Calu3 (cell line): ENCODE measurements around the gene LIN7A. TPM values are rescaled to one million over a fixed set of nuclear protein-coding genes. Genes with fewer than 3 reads are reported as not detected.

Source experiments
- BruUV-seq: library from RNA; stranded (reverse); fragments of 400-500 nt; replicated peaks from 2 replicates; lab custom pipeline; 2021; lab: Mats Ljungman, UMichigan
- CTCF ChIA-PET: fragments of 300-600 bp; sonication (Branson Sonifier 250); formaldehyde crosslinking; loops from one replicate; lab custom pipeline; 2022; ENCODE audit warnings: antibody characterized with exemption; lab: Charles Lee
- DNase-seq: peaks from one replicate; pipeline ENCODE4 v3.0.0; 2022
- H3K27ac Mint-ChIP-seq: one replicate; pipeline ENCODE4 v1.8.0; 2022; ENCODE audit warnings: mixed read lengths; ENCODE audit not compliant: unreplicated experiment
- H3K27me3 Mint-ChIP-seq: one replicate; pipeline ENCODE4 v1.8.0; 2022; ENCODE audit warnings: mixed read lengths; ENCODE audit not compliant: unreplicated experiment
- H3K36me3 Mint-ChIP-seq: one replicate; pipeline ENCODE4 v1.8.0; 2022; ENCODE audit warnings: mild to moderate bottlenecking, moderate library complexity, mixed read lengths; ENCODE audit not compliant: insufficient read depth, unreplicated experiment
- H3K4me1 Mint-ChIP-seq: one replicate; pipeline ENCODE4 v1.8.0; 2022; ENCODE audit warnings: mild to moderate bottlenecking, low read depth, mixed read lengths; ENCODE audit not compliant: unreplicated experiment
- H3K4me3 Mint-ChIP-seq: one replicate; pipeline ENCODE4 v1.8.0; 2022; ENCODE audit warnings: mild to moderate bottlenecking, low read depth, moderate library complexity, mixed read lengths; ENCODE audit not compliant: unreplicated experiment
- H3K9me3 Mint-ChIP-seq: one replicate; pipeline ENCODE4 v1.8.0; 2022; ENCODE audit warnings: low read depth, mixed read lengths; ENCODE audit not compliant: unreplicated experiment
- CTCF ChIP-seq: fragments of 200-600 bp; IDR thresholded peaks from one replicate; pipeline ENCODE4 v1.8.0; 2022; ENCODE audit warnings: antibody characterized with exemption; ENCODE audit not compliant: unreplicated experiment
- intact Hi-C: fragments of 100-400 bp; cut with micrococcal nuclease; formaldehyde crosslinking; loops from one replicate; pipeline ENCODE4 v1.10.0; 2022; ENCODE audit not compliant: unreplicated experiment
- total RNA-seq: library from RNA; stranded (reverse); gene quantifications from 2 replicates; pipeline ENCODE4 v1.2.3, GENCODE V29; 2022

LIN7A gene
- total RNA-seq, 1 experiment from 2014 or later = 0.73 TPM

- H3K36me3 Mint-ChIP-seq = no peaks in the 10 kb centered on the region
- no peaks in the 10 kb centered on the region for H3K9me3 Mint-ChIP-seq
- no peak overlapping the region for H3K4me3 Mint-ChIP-seq
- no peak for TF ChIP-seq CTCF
- no peak overlapping the region for H3K27ac Mint-ChIP-seq
- DNase-seq = no peak
- no peaks in the 10 kb centered on the region for H3K4me1 Mint-ChIP-seq
- BruUV-seq = no TSS peak
- intact Hi-C loops = no loop called here
- CTCF ChIA-PET = no interaction called here
- H3K27me3 Mint-ChIP-seq = no peaks in the 10 kb centered on the region
Measured at GRCh38 chr12:80958162-80958561, 20.4 kb upstream of the LIN7A start.

- Mint-ChIP-seq H3K4me3 (no peak overlapping the region), H3K27me3 (no peaks in the 10 kb centered on the region), H3K27ac (no peak overlapping the region), H3K4me1 (no peaks in the 10 kb centered on the region), H3K36me3 (no peaks in the 10 kb centered on the region), H3K9me3 (no peaks in the 10 kb centered on the region)
- intact Hi-C loops = loop anchor here (5.0 kb wide), 1 partner anchor 302 kb away; no protein-coding TSS in a partner anchor
- no peak for DNase-seq
- BruUV-seq = no TSS peak
- CTCF ChIA-PET = no interaction called here
- TF ChIP-seq CTCF = no peak
Measured at GRCh38 chr12:80954857-80955520, 17.3 kb upstream of the LIN7A start.

DNA sequence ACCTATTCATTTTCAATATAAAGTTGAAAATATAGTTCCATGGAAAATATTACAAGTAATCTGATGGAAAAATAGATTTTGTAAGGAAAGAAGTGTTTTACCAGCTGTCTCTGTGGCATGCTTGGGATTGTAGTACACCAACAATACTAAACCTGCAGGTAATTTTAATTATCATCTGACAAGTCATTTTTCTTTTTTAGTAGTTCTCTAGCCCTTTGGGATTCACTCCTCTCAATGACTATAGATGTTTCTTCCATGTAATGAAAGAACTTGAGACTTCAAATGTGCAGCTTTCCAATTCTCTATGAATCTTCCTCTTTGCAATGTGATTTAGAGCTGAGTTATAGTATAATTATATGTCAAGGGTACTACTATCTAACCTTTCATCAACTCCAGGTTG is 14.7 kb upstream of the LIN7A start:
- CTCF ChIA-PET = no interaction called here
- no peaks in the 10 kb centered on the region for H3K9me3 Mint-ChIP-seq

GRCh38 chr12:80946591-80946990 is 8.9 kb upstream of the LIN7A start:
- Mint-ChIP-seq H3K9me3 (no peaks in the 10 kb centered on the region), H3K4me3 (no peak overlapping the region), H3K27ac (no peak overlapping the region), H3K36me3 (no peaks in the 10 kb centered on the region), H3K27me3 (no peaks in the 10 kb centered on the region), H3K4me1 (peaks cover 7% of the 10 kb centered on the region)
- CTCF ChIA-PET = interaction anchor here (1.4 kb wide), 1 partner anchor 109 kb away, joined by 10 read pairs; no protein-coding TSS in a partner anchor
- no TSS peak for BruUV-seq
- no peak for DNase-seq
- TF ChIP-seq CTCF = no peak
- intact Hi-C loops = loop anchor here (1.0 to 5.0 kb wide), 2 partner anchors 109 to 534 kb away; no protein-coding TSS in a partner anchor

More for the DNA sequence above, 14.7 kb upstream of the LIN7A start:
- Mint-ChIP-seq H3K36me3 (no peaks in the 10 kb centered on the region), H3K4me1 (no peaks in the 10 kb centered on the region), H3K27me3 (no peaks in the 10 kb centered on the region), H3K4me3 (no peak overlapping the region), H3K27ac (no peak overlapping the region)
- TF ChIP-seq CTCF = no peak
- BruUV-seq = no TSS peak
- DNase-seq = no peak
- intact Hi-C loops = loop anchor here (5.0 kb wide), 1 partner anchor 305 kb away; no protein-coding TSS in a partner anchor
